ENCODE measurements around the gene LTA4H. TPM values are rescaled to one million over a fixed set of nuclear protein-coding genes. Genes with fewer than 3 reads are reported as not detected.

The LTA4H gene
- total RNA-seq, 1 donor from 2014 or later, result 27.6 TPM

DNA sequence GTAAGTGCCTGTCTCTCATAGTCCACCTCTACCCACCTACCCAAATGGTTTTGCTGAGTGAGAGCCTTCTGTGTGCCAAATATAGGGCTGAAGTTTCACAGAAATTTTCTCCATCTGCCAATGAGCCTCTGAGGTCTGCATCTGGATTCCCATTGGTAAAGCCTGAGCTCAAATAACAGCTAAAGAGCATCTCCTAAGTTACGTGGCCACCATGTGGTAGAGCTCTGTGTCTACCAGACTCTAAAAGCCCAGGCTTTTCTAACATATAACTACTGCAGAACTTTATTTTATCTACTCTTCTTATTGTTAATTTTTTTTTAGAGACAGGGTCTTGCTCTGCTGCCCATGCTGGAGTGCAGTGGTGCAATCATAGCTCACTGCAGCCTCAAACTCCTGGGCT is 76.3 kb downstream of the LTA4H start:
- TF ChIP-seq CTCF (IDR thresholded peaks at IDR 0.05; ENCODE audit: partially characterized antibody, unreplicated experiment), result no peak
- H3K4me3 Mint-ChIP-seq (ENCODE audit: unreplicated experiment), result no peak overlapping the region

DNA sequence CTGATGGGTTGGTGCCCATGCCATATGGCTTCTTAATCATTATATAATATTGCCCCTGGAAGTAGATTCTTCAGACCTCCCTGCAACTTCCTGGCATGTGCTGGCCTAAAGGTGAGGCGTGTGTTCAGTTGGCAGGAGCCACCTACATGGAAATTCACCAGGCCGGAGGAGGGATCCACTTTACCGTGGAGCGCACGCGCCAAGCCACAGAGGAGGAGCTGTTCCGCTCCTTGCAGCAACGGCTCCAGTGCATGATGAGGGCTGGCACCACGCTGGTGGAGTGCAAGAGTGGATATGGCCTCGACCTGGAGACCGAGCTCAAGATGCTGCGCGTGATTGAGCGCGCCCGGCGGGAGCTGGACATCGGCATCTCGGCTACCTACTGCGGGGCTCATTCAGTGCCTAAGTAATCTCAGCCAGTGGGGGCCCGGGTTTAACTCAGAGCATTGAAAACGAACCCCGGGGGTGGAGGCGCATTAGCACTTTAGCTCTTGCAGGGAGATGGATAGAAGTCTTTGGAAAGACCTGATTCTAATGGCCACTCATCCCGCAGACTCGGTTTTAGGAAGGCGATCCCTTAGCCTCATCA is 78.7 kb downstream of the LTA4H start:
- Mint-ChIP-seq H3K9me3 (ENCODE audit: unreplicated experiment) (no peaks in the 10 kb centered on the region), H3K4me1 (ENCODE audit: low read depth, unreplicated experiment) (no peaks in the 10 kb centered on the region), H3K27me3 (ENCODE audit: unreplicated experiment) (no peaks in the 10 kb centered on the region), H3K27ac (ENCODE audit: unreplicated experiment) (no peak overlapping the region), H3K36me3 (ENCODE audit: unreplicated experiment) (no peaks in the 10 kb centered on the region), H3K4me3 (ENCODE audit: unreplicated experiment) (no peak overlapping the region)
- no peak for TF ChIP-seq CTCF (IDR thresholded peaks at IDR 0.05; ENCODE audit: partially characterized antibody, unreplicated experiment)
- no peak for DNase-seq

More for the DNA sequence above, 76.3 kb downstream of the LTA4H start:
- Mint-ChIP-seq H3K27ac (ENCODE audit: unreplicated experiment) (no peak overlapping the region), H3K36me3 (ENCODE audit: unreplicated experiment) (no peaks in the 10 kb centered on the region), H3K4me1 (ENCODE audit: low read depth, unreplicated experiment) (no peaks in the 10 kb centered on the region), H3K9me3 (ENCODE audit: unreplicated experiment) (no peaks in the 10 kb centered on the region), H3K27me3 (ENCODE audit: unreplicated experiment) (peaks cover 1% of the 10 kb centered on the region)
- DNase-seq, result no peak

DNA sequence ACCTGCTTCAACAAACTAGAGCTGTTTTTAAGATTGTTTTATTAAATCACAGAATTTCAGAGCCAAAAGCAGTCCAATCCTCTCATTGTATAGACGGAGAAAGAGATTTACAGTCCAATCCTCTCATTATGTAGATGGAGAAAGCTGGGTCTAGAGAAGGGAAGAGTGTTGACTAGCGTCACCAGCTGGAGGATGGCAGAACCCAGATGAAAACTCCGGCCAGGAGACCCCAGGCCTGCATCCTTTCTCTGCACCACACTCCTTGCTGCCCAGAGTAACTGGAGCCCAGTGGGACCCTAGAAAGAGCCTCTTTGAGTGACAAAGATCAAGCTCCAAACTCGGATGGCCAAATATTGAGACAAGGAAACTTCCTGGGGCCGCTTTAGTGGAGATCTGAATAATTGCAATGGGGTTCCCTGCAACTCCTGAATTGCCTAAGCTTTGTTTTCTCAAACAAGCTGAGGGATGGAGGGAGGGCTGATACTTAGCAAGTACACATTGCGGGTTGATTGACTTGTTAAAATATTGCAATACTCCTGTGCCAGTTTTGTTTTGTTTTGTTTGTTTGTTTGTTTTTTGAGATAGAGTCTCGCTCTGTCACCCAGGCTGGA is 79.7 kb downstream of the LTA4H start:
- DNase-seq, result no peak
- H3K27me3 Mint-ChIP-seq (ENCODE audit: unreplicated experiment), result no peaks in the 10 kb centered on the region
- H3K9me3 Mint-ChIP-seq (ENCODE audit: unreplicated experiment), result no peaks in the 10 kb centered on the region

GRCh38 chr12:95953000-95953399 is 82.4 kb downstream of the LTA4H start:
- DNase-seq, result no peak
- no peaks in the 10 kb centered on the region for H3K27me3 Mint-ChIP-seq (ENCODE audit: unreplicated experiment)
- no peak overlapping the region for H3K27ac Mint-ChIP-seq (ENCODE audit: unreplicated experiment)
- no peaks in the 10 kb centered on the region for H3K36me3 Mint-ChIP-seq (ENCODE audit: unreplicated experiment)
- no peaks in the 10 kb centered on the region for H3K9me3 Mint-ChIP-seq (ENCODE audit: unreplicated experiment)
- no peak overlapping the region for H3K4me3 Mint-ChIP-seq (ENCODE audit: unreplicated experiment)
- TF ChIP-seq CTCF (IDR thresholded peaks at IDR 0.05; ENCODE audit: partially characterized antibody, unreplicated experiment), result no peak
- no peaks in the 10 kb centered on the region for H3K4me1 Mint-ChIP-seq (ENCODE audit: low read depth, unreplicated experiment)

More for the DNA sequence above, 79.7 kb downstream of the LTA4H start:
- H3K36me3 Mint-ChIP-seq (ENCODE audit: unreplicated experiment), result no peaks in the 10 kb centered on the region
- H3K4me3 Mint-ChIP-seq (ENCODE audit: unreplicated experiment), result no peak overlapping the region
- H3K27ac Mint-ChIP-seq (ENCODE audit: unreplicated experiment), result no peak overlapping the region
- no peaks in the 10 kb centered on the region for H3K4me1 Mint-ChIP-seq (ENCODE audit: low read depth, unreplicated experiment)
- no peak for TF ChIP-seq CTCF (IDR thresholded peaks at IDR 0.05; ENCODE audit: partially characterized antibody, unreplicated experiment)

- no peak for TF ChIP-seq CTCF (IDR thresholded peaks at IDR 0.05; ENCODE audit: partially characterized antibody, unreplicated experiment)
Observed at GRCh38 chr12:95951515-95951914, 83.9 kb downstream of the LTA4H start.

More at GRCh38 chr12:95951515-95951914, 83.9 kb downstream of the LTA4H start:
- no peaks in the 10 kb centered on the region for H3K9me3 Mint-ChIP-seq (ENCODE audit: unreplicated experiment)
- no peak overlapping the region for H3K27ac Mint-ChIP-seq (ENCODE audit: unreplicated experiment)
- DNase-seq, result no peak
- no peaks in the 10 kb centered on the region for H3K4me1 Mint-ChIP-seq (ENCODE audit: low read depth, unreplicated experiment)
- H3K4me3 Mint-ChIP-seq (ENCODE audit: unreplicated experiment), result no peak overlapping the region
- H3K27me3 Mint-ChIP-seq (ENCODE audit: unreplicated experiment), result no peaks in the 10 kb centered on the region
- H3K36me3 Mint-ChIP-seq (ENCODE audit: unreplicated experiment), result no peaks in the 10 kb centered on the region
